ENCODE data around the gene ATP6V1A.

The ATP6V1A gene

DNA sequence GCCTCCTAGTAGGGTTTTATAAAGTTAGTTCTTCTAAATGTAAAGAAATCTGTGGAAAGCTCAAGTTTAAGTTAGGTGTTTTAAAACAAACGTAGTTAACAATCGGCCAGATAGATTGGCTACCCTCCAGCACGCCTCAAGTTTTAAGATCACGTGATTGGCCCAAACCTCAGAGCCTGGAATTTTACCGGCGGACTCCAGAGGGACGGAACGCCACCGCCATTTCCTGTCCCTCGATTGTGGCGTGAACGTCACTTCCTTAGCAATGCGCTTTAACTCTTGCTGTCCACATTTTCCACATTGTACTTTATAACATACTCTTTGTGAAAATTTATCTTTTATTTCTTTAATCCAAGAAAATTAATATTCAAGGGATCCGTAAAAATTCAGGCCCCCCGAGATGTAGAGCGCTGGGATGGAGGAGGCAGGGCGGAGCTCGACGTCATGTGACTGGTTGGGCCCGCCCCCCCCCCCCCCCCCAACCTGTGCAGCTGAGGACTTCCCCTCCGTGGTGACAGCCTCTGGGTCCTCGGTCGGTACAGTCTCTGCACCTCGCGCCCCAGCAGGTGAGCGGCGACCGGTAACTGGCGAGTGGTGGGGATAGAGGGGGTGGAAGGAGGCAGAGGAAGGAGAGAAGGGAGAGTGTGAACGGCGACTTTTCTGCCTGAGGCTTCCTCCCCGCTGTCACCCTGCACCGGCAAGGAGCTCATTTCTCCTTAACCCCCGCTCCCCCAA, at the start of gene ATP6V1A:
TSS of gene ATP6V1A (plus strand) at position 488 of the 735 bp plus-strand sequence. CDS start 31,719 bp downstream, outside the sequence.
- peak within 1 kb of the TSS; percentile 88 for H3K4me3 ChIP-seq (ENCODE audit: low read length)
- H3K4me1 ChIP-seq (ENCODE audit: insufficient read depth, low read length), result peaks cover 7% of the 10 kb centered on the region; the same call in 1 of the 2 replicates
- peak within 1 kb of the TSS; percentile 100 for H3K27ac ChIP-seq (ENCODE audit: low read length)
- no peaks in the 10 kb centered on the region for H3K9me3 ChIP-seq (ENCODE audit: insufficient read depth, low read depth, low read length)
- H3K36me3 ChIP-seq (ENCODE audit: insufficient read depth, low read depth, low read length), result no peaks in the 10 kb centered on the region
- no peaks in the 10 kb centered on the region for H3K27me3 ChIP-seq (ENCODE audit: insufficient read depth, low read length)
- peak within 1 kb of the TSS; percentile 99 for H3K9ac ChIP-seq (ENCODE audit: low read depth, low read length)

DNA sequence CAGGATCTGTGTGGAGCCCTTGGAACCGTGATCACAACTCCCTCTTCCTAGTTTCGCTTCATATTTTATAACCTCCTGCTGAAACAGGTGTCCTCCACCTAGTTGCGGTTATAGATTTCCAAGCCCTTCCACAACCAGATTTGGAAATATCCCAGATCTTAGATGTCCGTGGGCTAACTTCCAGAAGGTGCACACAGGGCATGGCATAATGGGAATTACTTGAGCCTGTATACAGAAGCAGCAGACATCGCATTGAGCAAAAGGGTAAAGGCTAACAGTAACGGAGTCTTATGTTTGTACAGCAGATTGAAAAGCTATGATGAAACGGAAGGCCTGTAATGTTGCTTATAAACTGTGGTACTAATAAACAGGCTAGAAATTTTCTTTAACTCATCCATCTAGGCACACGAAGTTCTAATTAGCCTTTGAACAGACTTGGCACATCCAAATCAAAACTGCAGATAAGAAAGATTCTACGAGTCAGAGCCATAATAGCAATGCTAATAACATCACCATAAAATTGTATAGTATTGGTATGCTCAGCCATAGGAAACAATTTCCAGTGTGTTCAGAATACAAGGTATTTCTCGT, 49.2 kb upstream of the ATP6V1A start:
- Histone ChIP-seq H3K9me3 (ENCODE audit: insufficient read depth, low read depth, low read length) (no peaks in the 10 kb centered on the region), H3K27ac (ENCODE audit: low read length) (peak overlapping the region; percentile 17), H3K4me1 (ENCODE audit: insufficient read depth, low read length) (peaks cover 12% of the 10 kb centered on the region), H3K27me3 (ENCODE audit: insufficient read depth, low read length) (no peaks in the 10 kb centered on the region), H3K36me3 (ENCODE audit: insufficient read depth, low read depth, low read length) (no peaks in the 10 kb centered on the region), H3K9ac (ENCODE audit: low read depth, low read length) (peak overlapping the region; percentile 79), H3K4me3 (ENCODE audit: low read length) (peak overlapping the region; percentile 82)

DNA sequence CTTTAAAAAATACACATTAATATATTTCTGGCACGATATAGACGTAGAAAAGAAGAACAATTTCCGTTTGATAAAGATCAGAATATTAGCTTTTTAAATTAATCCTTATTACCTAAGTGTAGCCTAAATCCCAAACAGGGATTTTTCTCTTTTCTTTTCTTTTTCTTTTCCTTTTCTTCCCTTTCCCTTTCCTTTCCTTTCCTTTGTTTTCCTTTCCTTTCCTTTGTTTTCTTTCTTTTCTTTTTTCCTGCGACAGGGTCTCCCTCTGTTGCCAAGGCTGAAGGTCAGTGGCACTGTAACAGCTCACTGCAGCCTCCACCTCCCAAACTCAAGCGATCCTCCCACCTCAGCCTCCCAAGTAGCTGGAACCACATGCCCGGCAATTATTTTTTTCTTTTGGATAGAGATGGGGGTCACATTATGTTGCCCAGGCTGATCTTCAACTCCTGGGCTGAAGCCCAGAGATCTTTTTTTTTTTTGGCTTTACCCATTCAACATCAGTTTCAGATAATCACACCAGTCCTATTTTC, 48.6 kb upstream of the ATP6V1A start:
- Histone ChIP-seq H3K4me1 (ENCODE audit: insufficient read depth, low read length) (peaks cover 12% of the 10 kb centered on the region), H3K4me3 (ENCODE audit: low read length) (peak overlapping the region; percentile 82), H3K27ac (ENCODE audit: low read length) (no peak overlapping the region), H3K36me3 (ENCODE audit: insufficient read depth, low read depth, low read length) (no peaks in the 10 kb centered on the region), H3K9ac (ENCODE audit: low read depth, low read length) (peak overlapping the region; percentile 79; the same call in 1 of the 2 replicates), H3K27me3 (ENCODE audit: insufficient read depth, low read length) (no peaks in the 10 kb centered on the region), H3K9me3 (ENCODE audit: insufficient read depth, low read depth, low read length) (no peaks in the 10 kb centered on the region)

DNA sequence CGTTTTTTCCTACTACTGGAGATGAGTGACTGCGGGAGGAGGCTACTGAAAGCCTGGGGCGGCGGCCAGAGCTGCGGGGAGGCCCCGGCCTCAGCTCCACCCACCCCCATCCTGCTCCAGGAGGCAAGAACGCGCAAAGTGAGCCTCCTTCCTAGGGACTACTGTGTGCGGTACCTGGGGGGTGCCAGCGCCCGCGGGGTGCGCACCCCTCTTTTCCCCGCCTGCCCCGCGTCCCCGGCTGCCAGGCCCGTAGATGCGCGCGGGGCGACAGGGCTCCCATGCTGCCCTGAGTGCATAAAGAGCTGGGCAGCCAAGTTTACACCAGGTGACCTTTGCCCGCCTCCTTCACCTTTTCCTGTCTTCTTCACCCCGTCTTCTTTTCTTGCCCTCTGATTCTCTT, 47.9 kb upstream of the ATP6V1A start:
- H3K27me3 ChIP-seq (ENCODE audit: insufficient read depth, low read length), result no peaks in the 10 kb centered on the region
- H3K4me3 ChIP-seq (ENCODE audit: low read length), result peak overlapping the region; percentile 56; the same call in 1 of the 2 replicates
- H3K36me3 ChIP-seq (ENCODE audit: insufficient read depth, low read depth, low read length), result no peaks in the 10 kb centered on the region
- peaks cover 12% of the 10 kb centered on the region for H3K4me1 ChIP-seq (ENCODE audit: insufficient read depth, low read length)
- no peaks in the 10 kb centered on the region for H3K9me3 ChIP-seq (ENCODE audit: insufficient read depth, low read depth, low read length)
- H3K27ac ChIP-seq (ENCODE audit: low read length), result no peak overlapping the region
- H3K9ac ChIP-seq (ENCODE audit: low read depth, low read length), result peak overlapping the region; percentile 46; the same call in 1 of the 2 replicates

DNA sequence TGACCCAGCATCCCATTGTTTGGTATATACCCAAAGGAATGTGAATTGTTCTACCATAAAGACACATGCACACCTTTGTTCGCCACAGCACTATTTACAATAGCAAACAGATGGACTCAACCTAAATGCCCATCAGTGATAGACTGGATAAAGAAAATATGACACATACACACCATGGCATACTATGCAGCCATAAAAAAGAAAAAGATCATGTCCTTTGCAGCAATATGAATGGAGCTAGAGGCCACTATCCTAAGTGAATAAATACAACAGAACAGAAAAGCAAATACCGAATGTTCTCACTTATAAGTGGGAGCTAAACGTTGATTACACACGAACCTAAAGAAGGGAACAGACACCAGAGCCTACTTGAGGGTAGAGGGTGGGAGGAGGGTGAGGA, 39.0 kb upstream of the ATP6V1A start:
- Histone ChIP-seq H3K4me1 (ENCODE audit: insufficient read depth, low read length) (no peaks in the 10 kb centered on the region), H3K36me3 (ENCODE audit: insufficient read depth, low read depth, low read length) (no peaks in the 10 kb centered on the region), H3K4me3 (ENCODE audit: low read length) (no peak overlapping the region), H3K27ac (ENCODE audit: low read length) (no peak overlapping the region), H3K9me3 (ENCODE audit: insufficient read depth, low read depth, low read length) (no peaks in the 10 kb centered on the region), H3K27me3 (ENCODE audit: insufficient read depth, low read length) (no peaks in the 10 kb centered on the region), H3K9ac (ENCODE audit: low read depth, low read length) (no peak overlapping the region)

DNA sequence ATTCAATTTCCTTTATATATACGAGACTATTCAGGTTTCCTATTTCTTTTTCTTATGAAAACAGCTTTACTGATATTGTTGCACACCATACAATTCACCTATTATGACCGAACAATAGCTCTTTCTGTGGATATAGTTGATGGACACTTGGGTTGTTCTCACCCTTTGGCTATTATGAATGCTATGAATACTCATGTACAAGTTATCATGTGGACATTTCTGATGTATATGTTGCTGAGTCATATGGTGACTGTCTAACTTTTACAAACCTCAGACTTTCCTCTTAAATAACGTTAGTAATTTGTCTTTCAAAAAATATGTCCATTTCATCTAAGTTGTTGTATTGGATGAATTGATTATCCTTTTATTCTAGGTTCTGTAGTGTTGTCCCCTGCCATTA, 34.7 kb upstream of the ATP6V1A start:
- H3K9me3 ChIP-seq (ENCODE audit: insufficient read depth, low read depth, low read length), result no peaks in the 10 kb centered on the region
- H3K4me3 ChIP-seq (ENCODE audit: low read length), result no peak overlapping the region
- no peak overlapping the region for H3K27ac ChIP-seq (ENCODE audit: low read length)
- H3K27me3 ChIP-seq (ENCODE audit: insufficient read depth, low read length), result no peaks in the 10 kb centered on the region
- no peaks in the 10 kb centered on the region for H3K4me1 ChIP-seq (ENCODE audit: insufficient read depth, low read length)
- peaks cover 5% of the 10 kb centered on the region for H3K36me3 ChIP-seq (ENCODE audit: insufficient read depth, low read depth, low read length)
- H3K9ac ChIP-seq (ENCODE audit: low read depth, low read length), result no peak overlapping the region

DNA sequence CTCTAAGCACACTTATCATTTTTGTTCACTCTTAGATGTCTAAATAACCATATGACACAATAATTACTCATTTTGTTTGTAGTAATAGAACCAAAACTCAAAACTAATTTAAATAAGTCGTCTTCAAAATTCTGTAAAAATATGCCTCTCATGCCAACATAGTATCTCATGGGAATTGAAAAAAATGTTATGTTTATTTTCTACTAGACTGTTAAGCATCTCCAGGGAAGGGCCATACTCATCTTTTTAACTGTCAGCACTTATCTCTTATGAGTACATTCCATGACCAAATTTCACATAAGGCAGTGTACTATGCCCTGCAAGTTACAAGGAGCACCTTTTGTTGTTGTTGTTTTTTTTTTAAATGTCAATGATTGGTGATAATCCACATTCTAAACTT, 32.1 kb upstream of the ATP6V1A start:
- H3K27me3 ChIP-seq (ENCODE audit: insufficient read depth, low read length), result no peaks in the 10 kb centered on the region
- H3K4me3 ChIP-seq (ENCODE audit: low read length), result no peak overlapping the region
- no peak overlapping the region for H3K27ac ChIP-seq (ENCODE audit: low read length)
- H3K36me3 ChIP-seq (ENCODE audit: insufficient read depth, low read depth, low read length), result peaks cover 30% of the 10 kb centered on the region
- no peaks in the 10 kb centered on the region for H3K9me3 ChIP-seq (ENCODE audit: insufficient read depth, low read depth, low read length)
- no peak overlapping the region for H3K9ac ChIP-seq (ENCODE audit: low read depth, low read length)
- no peaks in the 10 kb centered on the region for H3K4me1 ChIP-seq (ENCODE audit: insufficient read depth, low read length)

DNA sequence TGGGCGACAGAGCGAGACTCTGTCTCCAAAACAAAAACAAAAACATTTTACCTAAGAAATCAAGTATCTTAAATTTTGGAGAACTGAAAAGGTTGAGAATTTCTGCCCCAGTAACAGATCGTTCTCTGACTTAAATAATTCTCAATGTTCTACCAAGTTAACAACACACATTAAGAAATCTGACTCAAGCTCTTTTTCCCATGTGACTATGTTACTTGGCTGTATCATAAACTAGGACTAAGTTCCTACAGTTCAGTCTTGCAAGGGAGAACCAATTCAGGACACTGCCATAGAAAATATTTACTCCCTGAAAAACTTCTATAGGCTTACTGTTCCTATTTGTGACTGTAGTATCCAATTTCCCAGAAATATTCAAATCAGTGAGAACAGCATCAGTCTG, 29.5 kb upstream of the ATP6V1A start:
- Histone ChIP-seq H3K9ac (ENCODE audit: low read depth, low read length) (no peak overlapping the region), H3K9me3 (ENCODE audit: insufficient read depth, low read depth, low read length) (no peaks in the 10 kb centered on the region), H3K27me3 (ENCODE audit: insufficient read depth, low read length) (no peaks in the 10 kb centered on the region), H3K27ac (ENCODE audit: low read length) (no peak overlapping the region), H3K4me1 (ENCODE audit: insufficient read depth, low read length) (no peaks in the 10 kb centered on the region), H3K36me3 (ENCODE audit: insufficient read depth, low read depth, low read length) (peaks cover 56% of the 10 kb centered on the region), H3K4me3 (ENCODE audit: low read length) (no peak overlapping the region)

DNA sequence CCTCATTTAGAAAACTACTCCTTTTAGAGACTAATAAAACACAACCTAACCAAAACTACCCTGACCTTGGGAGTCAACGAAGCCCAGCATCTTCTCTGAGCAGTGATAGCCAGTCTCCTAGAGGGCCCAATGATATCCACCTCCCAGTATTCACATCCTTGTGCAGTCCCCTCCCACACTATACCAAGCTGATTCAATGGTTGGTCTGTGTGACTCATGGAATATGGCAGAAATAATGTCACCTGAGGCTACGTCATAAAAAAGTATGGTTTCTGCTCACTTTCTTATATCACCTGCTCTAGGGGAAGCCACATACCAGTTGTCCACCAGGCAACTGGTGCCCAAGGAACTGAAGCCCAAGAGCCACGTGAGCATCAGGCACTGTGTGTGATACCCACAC, 29.0 kb upstream of the ATP6V1A start:
- H3K4me3 ChIP-seq (ENCODE audit: low read length), result no peak overlapping the region
- no peaks in the 10 kb centered on the region for H3K27me3 ChIP-seq (ENCODE audit: insufficient read depth, low read length)
- no peaks in the 10 kb centered on the region for H3K4me1 ChIP-seq (ENCODE audit: insufficient read depth, low read length)
- no peaks in the 10 kb centered on the region for H3K9me3 ChIP-seq (ENCODE audit: insufficient read depth, low read depth, low read length)
- H3K9ac ChIP-seq (ENCODE audit: low read depth, low read length), result no peak overlapping the region
- H3K27ac ChIP-seq (ENCODE audit: low read length), result no peak overlapping the region
- H3K36me3 ChIP-seq (ENCODE audit: insufficient read depth, low read depth, low read length), result peaks cover 61% of the 10 kb centered on the region

DNA sequence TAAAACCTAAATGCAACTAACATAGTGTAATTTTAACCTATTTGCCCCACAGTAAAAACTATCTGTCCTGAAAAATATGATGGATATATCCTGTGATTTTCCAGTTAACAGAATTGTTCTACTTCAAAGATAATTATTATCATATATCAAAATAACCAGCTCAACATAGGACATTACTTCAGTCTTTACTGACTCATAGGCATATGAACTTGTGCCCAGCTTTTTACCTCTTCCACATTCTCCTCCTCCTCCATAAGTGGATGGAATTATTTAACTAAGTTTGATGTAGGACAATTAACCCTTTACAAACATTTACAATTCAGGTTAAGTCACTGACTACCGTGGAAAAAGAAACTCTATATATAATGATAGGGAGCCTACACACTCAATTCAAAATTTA, 27.5 kb upstream of the ATP6V1A start:
- H3K9ac ChIP-seq (ENCODE audit: low read depth, low read length), result no peak overlapping the region
- no peaks in the 10 kb centered on the region for H3K27me3 ChIP-seq (ENCODE audit: insufficient read depth, low read length)
- H3K9me3 ChIP-seq (ENCODE audit: insufficient read depth, low read depth, low read length), result no peaks in the 10 kb centered on the region
- no peaks in the 10 kb centered on the region for H3K4me1 ChIP-seq (ENCODE audit: insufficient read depth, low read length)
- H3K4me3 ChIP-seq (ENCODE audit: low read length), result no peak overlapping the region
- H3K27ac ChIP-seq (ENCODE audit: low read length), result no peak overlapping the region
- H3K36me3 ChIP-seq (ENCODE audit: insufficient read depth, low read depth, low read length), result peaks cover 76% of the 10 kb centered on the region

DNA sequence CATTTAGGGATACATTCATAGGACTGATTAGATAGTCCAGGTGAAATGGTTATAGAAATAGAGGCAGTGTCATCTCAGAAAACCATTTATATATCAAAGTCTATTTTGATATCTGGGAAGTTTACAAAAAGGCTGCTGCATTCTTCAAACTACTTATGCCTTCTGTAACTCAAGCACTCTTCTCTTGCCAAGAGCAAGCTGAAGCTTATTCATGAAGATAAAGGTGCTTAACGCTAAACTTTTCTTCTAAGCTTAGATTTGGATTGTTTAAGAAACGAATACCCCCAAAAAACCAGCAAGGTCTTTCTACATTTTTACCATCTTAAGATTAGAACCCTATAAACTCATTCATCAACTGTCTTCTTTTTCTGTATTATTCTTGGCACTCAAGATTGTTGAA, 27.1 kb upstream of the ATP6V1A start:
- Histone ChIP-seq H3K27ac (ENCODE audit: low read length) (no peak overlapping the region), H3K4me1 (ENCODE audit: insufficient read depth, low read length) (no peaks in the 10 kb centered on the region), H3K9ac (ENCODE audit: low read depth, low read length) (no peak overlapping the region), H3K9me3 (ENCODE audit: insufficient read depth, low read depth, low read length) (no peaks in the 10 kb centered on the region), H3K4me3 (ENCODE audit: low read length) (no peak overlapping the region), H3K36me3 (ENCODE audit: insufficient read depth, low read depth, low read length) (peaks cover 80% of the 10 kb centered on the region), H3K27me3 (ENCODE audit: insufficient read depth, low read length) (no peaks in the 10 kb centered on the region)

DNA sequence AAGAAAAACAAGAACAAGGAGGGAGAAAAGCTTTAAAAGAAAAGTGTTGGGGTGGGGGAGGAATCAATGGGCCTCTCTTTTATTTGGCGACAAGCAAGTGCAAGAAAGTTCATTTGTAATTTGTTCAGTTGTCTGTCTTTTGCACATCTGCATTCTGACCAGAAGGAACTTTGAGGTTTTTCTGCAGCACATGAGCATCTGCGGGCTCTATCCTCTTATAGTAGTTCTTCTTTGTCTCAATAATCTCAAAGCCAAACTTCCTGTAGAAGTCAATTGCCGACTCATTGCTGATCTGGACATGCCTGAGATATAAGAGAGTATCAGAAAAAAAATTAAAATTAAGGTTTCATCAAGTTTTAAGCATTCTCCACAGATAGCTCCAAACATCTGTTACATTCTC, 25.2 kb upstream of the ATP6V1A start:
- Histone ChIP-seq H3K27ac (ENCODE audit: low read length) (no peak overlapping the region), H3K9ac (ENCODE audit: low read depth, low read length) (no peak overlapping the region), H3K27me3 (ENCODE audit: insufficient read depth, low read length) (no peaks in the 10 kb centered on the region), H3K9me3 (ENCODE audit: insufficient read depth, low read depth, low read length) (no peaks in the 10 kb centered on the region), H3K36me3 (ENCODE audit: insufficient read depth, low read depth, low read length) (peaks cover 79% of the 10 kb centered on the region), H3K4me3 (ENCODE audit: low read length) (no peak overlapping the region), H3K4me1 (ENCODE audit: insufficient read depth, low read length) (no peaks in the 10 kb centered on the region)

Measured in iPS-20b (cell line).